H9 (cell line): ENCODE measurements around the gene UPK3A. TPM values are rescaled to one million over a fixed set of nuclear protein-coding genes. Genes with fewer than 3 reads are reported as not detected.

Source experiments
- DNase-seq: peaks from one replicate; pipeline ENCODE4 v3.0.0-alpha.2; 2017
- H2AFZ ChIP-seq: one replicate; pipeline ENCODE4 v1.6.1; 2013; ENCODE audit warnings: mild to moderate bottlenecking, low read length, control low read depth, moderate library complexity
- H2AK5ac ChIP-seq: 2 replicates; pipeline ENCODE4 v1.6.1; 2013; ENCODE audit warnings: low read length, control low read depth, mixed read lengths; ENCODE audit not compliant: insufficient read length
- H2BK120ac ChIP-seq: one replicate; pipeline ENCODE4 v1.6.1; 2013; ENCODE audit warnings: low read depth, mild to moderate bottlenecking, low read length, control low read depth, inconsistent platforms; ENCODE audit not compliant: poor library complexity, severe bottlenecking
- H2BK12ac ChIP-seq: 2 replicates; pipeline ENCODE4 v1.6.1; 2013; ENCODE audit warnings: low read length, control low read depth, mixed read lengths, low read depth; ENCODE audit not compliant: insufficient read length
- H2BK15ac ChIP-seq: 2 replicates; pipeline ENCODE4 v1.6.1; 2013; ENCODE audit warnings: low read depth, low read length, control low read depth
- H2BK20ac ChIP-seq: one replicate; pipeline ENCODE4 v1.6.1; 2013; ENCODE audit warnings: low read depth, mild to moderate bottlenecking, low read length, control low read depth, inconsistent platforms; ENCODE audit not compliant: poor library complexity, severe bottlenecking
- H2BK5ac ChIP-seq: 2 replicates; pipeline ENCODE4 v1.6.1; 2013; ENCODE audit warnings: low read length, control low read depth, mixed read lengths; ENCODE audit not compliant: insufficient read length
- H3K14ac ChIP-seq: 2 replicates; pipeline ENCODE4 v1.6.1; 2013; ENCODE audit warnings: low read length, control low read depth; ENCODE audit not compliant: insufficient read depth
- H3K18ac ChIP-seq: 2 replicates; pipeline ENCODE4 v1.6.1; 2013; ENCODE audit warnings: low read depth, mild to moderate bottlenecking, mixed read lengths, low read length, control low read depth; ENCODE audit not compliant: insufficient read length
- H3K23ac ChIP-seq: 2 replicates; pipeline ENCODE4 v1.6.1; 2013; ENCODE audit warnings: low read length, control low read depth, mixed read lengths, low read depth; ENCODE audit not compliant: insufficient read length
- H3K23me2 ChIP-seq: 2 replicates; pipeline ENCODE4 v1.6.1; 2013; ENCODE audit warnings: low read depth, mild to moderate bottlenecking, mixed read lengths, low read length, control low read depth; ENCODE audit not compliant: insufficient read length, poor library complexity, severe bottlenecking
- H3K27ac ChIP-seq: 2 replicates; pipeline ENCODE4 v1.5.1; 2013; ENCODE audit warnings: low read length, control low read depth, mixed read lengths, low read depth; ENCODE audit not compliant: insufficient read length
- H3K27me3 ChIP-seq: 2 replicates; pipeline ENCODE4 v1.6.1; 2013; ENCODE audit warnings: low read length, control low read depth, inconsistent platforms; ENCODE audit not compliant: insufficient read depth
- H3K4ac ChIP-seq: 2 replicates; pipeline ENCODE4 v1.6.1; 2013; ENCODE audit warnings: low read depth, mild to moderate bottlenecking, control low read depth, inconsistent platforms, low read length, moderate library complexity
- H3K4me1 ChIP-seq: 2 replicates; pipeline ENCODE4 v1.6.1; 2013; ENCODE audit warnings: low read length, control low read depth, inconsistent platforms; ENCODE audit not compliant: insufficient read depth
- H3K4me2 ChIP-seq: 2 replicates; pipeline ENCODE4 v1.6.1; 2013; ENCODE audit warnings: low read length, control low read depth, mixed read lengths; ENCODE audit not compliant: insufficient read length, insufficient read depth
- H3K56ac ChIP-seq: 2 replicates; pipeline ENCODE4 v1.6.1; 2013; ENCODE audit warnings: low read depth, mild to moderate bottlenecking, mixed read lengths, low read length, control low read depth; ENCODE audit not compliant: insufficient read length
- H3K79me1 ChIP-seq: 2 replicates; pipeline ENCODE4 v1.6.1; 2013; ENCODE audit warnings: low read depth, mild to moderate bottlenecking, moderate library complexity, low read length, control low read depth, inconsistent platforms; ENCODE audit not compliant: insufficient read depth, poor library complexity, severe bottlenecking
- H3K79me2 ChIP-seq: 2 replicates; pipeline ENCODE4 v1.6.1; 2013; ENCODE audit warnings: low read length, control low read depth, inconsistent platforms; ENCODE audit not compliant: insufficient read depth
- H3K9ac ChIP-seq: 2 replicates; pipeline ENCODE4 v1.6.1; 2013; ENCODE audit warnings: low read length, control low read depth, mixed read lengths; ENCODE audit not compliant: insufficient read length; ENCODE audit errors: extremely low read depth
- H3K9me3 ChIP-seq: one replicate; pipeline ENCODE4 v1.6.1; 2013; ENCODE audit warnings: low read depth, low read length, inconsistent platforms; ENCODE audit not compliant: control insufficient read depth
- H3T11ph ChIP-seq: one replicate; pipeline ENCODE4 v1.6.1; 2013; ENCODE audit warnings: mild to moderate bottlenecking, low read length, control low read depth, inconsistent platforms
- H4K20me1 ChIP-seq: one replicate; pipeline ENCODE4 v1.6.1; 2013; ENCODE audit not compliant: control insufficient read depth, insufficient read length, insufficient read depth
- H4K5ac ChIP-seq: 2 replicates; pipeline ENCODE4 v1.6.1; 2013; ENCODE audit warnings: low read depth, mild to moderate bottlenecking, mixed read lengths, low read length, control low read depth; ENCODE audit not compliant: insufficient read length
- H4K8ac ChIP-seq: replicated peaks from 2 replicates; pipeline ENCODE4 v1.6.1; 2013; ENCODE audit warnings: low read length, control low read depth, mixed read lengths, low read depth; ENCODE audit not compliant: insufficient read length
- H4K91ac ChIP-seq: 2 replicates; pipeline ENCODE4 v1.6.1; 2013; ENCODE audit warnings: low read depth, mild to moderate bottlenecking, moderate library complexity, mixed read lengths, low read length, control low read depth; ENCODE audit not compliant: insufficient read length
- H3K27ac Mint-ChIP-seq, 3 experiments: 2 replicates in 2 of 3; 3 replicates in 1 of 3; pipeline ENCODE4 v1.8.0; 2020 to 2021; ENCODE audit warnings: mixed read lengths in 3 of 3, mild to moderate bottlenecking in 1 of 3, moderate library complexity in 1 of 3
- H3K27me3 Mint-ChIP-seq: 2 replicates; pipeline ENCODE4 v1.8.0; 2021; ENCODE audit warnings: low read depth, mild to moderate bottlenecking, moderate library complexity, mixed read lengths
- H3K36me3 Mint-ChIP-seq, 3 experiments: 2 replicates in 2 of 3; 3 replicates in 1 of 3; pipeline ENCODE4 v1.8.0; 2020 to 2021; ENCODE audit warnings: low read depth in 3 of 3, mixed read lengths in 3 of 3; ENCODE audit not compliant: insufficient read depth in 1 of 3
- H3K4me1 Mint-ChIP-seq, 2 experiments: 2 replicates each; pipeline ENCODE4 v1.8.0; 2020; ENCODE audit warnings: mixed read lengths in 2 of 2
- H3K4me3 Mint-ChIP-seq, 2 experiments: 2 replicates in 1 of 2; 3 replicates in 1 of 2; pipeline ENCODE4 v1.8.0; 2020 to 2021; ENCODE audit warnings: mild to moderate bottlenecking in 2 of 2, mixed read lengths in 2 of 2, moderate library complexity in 1 of 2
- H3K9me3 Mint-ChIP-seq, 2 experiments: 2 replicates in 1 of 2; 3 replicates in 1 of 2; pipeline ENCODE4 v1.8.0; 2020; ENCODE audit warnings: mild to moderate bottlenecking in 2 of 2, mixed read lengths in 2 of 2, moderate library complexity in 1 of 2
- CTCF ChIP-seq: fragments of 200-600 bp; sonication (generic); conservative IDR thresholded peaks from 3 replicates; pipeline ENCODE4 v1.8.0; 2021; ENCODE audit warnings: antibody characterized with exemption, mild to moderate bottlenecking
- WGBS: extraction: QIAGEN DNeasy Blood & Tissue Kit; methylation state at CpG from one replicate; pipeline ENCODE4 v1.1.7; 2013; ENCODE audit warnings: missing lambda C conversion rate, low lambda C conversion rate, mixed read lengths; ENCODE audit not compliant: insufficient read length; ENCODE audit errors: extremely low coverage; 5-methylcytosine and 5-hydroxymethylcytosine counted together
- total RNA-seq: library from RNA; stranded (reverse); gene quantifications from 2 replicates; pipeline ENCODE4 v1.2.1, GENCODE V29; 2021

Gene UPK3A
- total RNA-seq, 1 experiment from 2014 or later = not detected

- Histone ChIP-seq H3K18ac (no peak overlapping the region), H3K79me1 (no peaks in the 10 kb centered on the region), H3K14ac (no peak overlapping the region), H4K5ac (no peak overlapping the region), H2BK12ac (no peak overlapping the region), H3K4me2 (no peak overlapping the region), H3K79me2 (no peaks in the 10 kb centered on the region; the same call in 1 of the 2 replicates), H3T11ph (no peak overlapping the region), H3K27me3 (no peaks in the 10 kb centered on the region), H3K23ac (no peak overlapping the region), H2AFZ (no peak overlapping the region), H3K4ac (no peak overlapping the region), H2BK5ac (no peak overlapping the region), H3K27ac (no peak overlapping the region), H4K91ac (no peak overlapping the region), H2BK20ac (no peak overlapping the region), H3K4me1 (no peaks in the 10 kb centered on the region), H4K8ac (no peak overlapping the region), H3K9me3 (no peaks in the 10 kb centered on the region), H3K9ac (no peak overlapping the region), H2AK5ac (no peak overlapping the region), H4K20me1 (no peaks in the 10 kb centered on the region), H3K23me2 (peaks cover 11% of the 10 kb centered on the region), H3K56ac (no peak overlapping the region), H2BK120ac (no peak overlapping the region), H2BK15ac (no peak overlapping the region)
- Mint-ChIP-seq H3K27ac (peak overlapping the region; percentile 11 to 77 (median 61); a peak in 2 of 7 replicates), H3K36me3 (peaks cover 10 to 13% (median 10%) of the 10 kb centered on the region in 3 experiments; a peak in 5 of 7 replicates), H3K9me3 (no peaks in the 10 kb centered on the region; a peak in 1 of 5 replicates), H3K4me1 (peaks cover 26 to 37% of the 10 kb centered on the region in 2 experiments), H3K27me3 (peaks cover 10% of the 10 kb centered on the region), H3K4me3 (no peak overlapping the region)
- no peak for DNase-seq
- no peak for TF ChIP-seq CTCF
- no CpG with 5 or more reads among the region's 15 CpGs for WGBS
These were observed 47.4 kb upstream of the UPK3A start for GRCh38 chr22:45237065-45237990.
